Right lobe of liver (tissue), 6 donors: Measurements from ENCODE around the gene C4orf51. TPM values are rescaled to one million over a fixed set of nuclear protein-coding genes. Genes with fewer than 3 reads are reported as not detected.

Experiments
- ATAC-seq, 4 donors: fragments of 200-7000 bp; cut with Tn5 transposase; one replicate each; pipeline ENCODE4 v1.9.1; 2020; ENCODE audit warnings: mild to moderate bottlenecking in 4 of 4, moderate library complexity in 4 of 4
- DNase-seq, 3 donors: peaks; one replicate each; pipeline ENCODE4 v3.0.0-alpha.2; 2020
- H3K27ac ChIP-seq, 3 donors: fragments of 200-600 bp; one replicate each; pipeline ENCODE4 v1.8.0; 2022
- H3K27me3 ChIP-seq, 2 donors: fragments of 200-600 bp; one replicate each; pipeline ENCODE4 v1.8.0; 2022
- H3K36me3 ChIP-seq, 4 donors: fragments of 200-600 bp; sonication (generic) in 1 of 4; one replicate each; pipeline versions ENCODE4 v1.5.1 to v1.8.0; 2017 to 2022; ENCODE audit warnings: control low read depth in 1 of 4
- H3K4me1 ChIP-seq, 4 donors: fragments of 200-600 bp; sonication (generic) in 1 of 4; one replicate each; pipeline versions ENCODE4 v1.5.1 to v1.8.0; 2017 to 2022; ENCODE audit warnings: control low read depth in 1 of 4
- H3K4me3 ChIP-seq, 3 donors: fragments of 200-600 bp; one replicate each; pipeline ENCODE4 v1.8.0; 2022
- H3K9me3 ChIP-seq, 4 donors: fragments of 200-600 bp; sonication (generic) in 1 of 4; one replicate each; pipeline versions ENCODE4 v1.5.1 to v1.8.0; 2017 to 2022; ENCODE audit warnings: control low read depth in 1 of 4
- CTCF ChIP-seq, 4 donors: fragments of 200-600 bp in 3 of 4; fragments of 450-650 bp in 1 of 4; IDR thresholded peaks; one replicate each; pipeline versions ENCODE4 v1.5.1 to v1.8.0; 2016 to 2022; ENCODE audit warnings: antibody characterized with exemption in 4 of 4, mild to moderate bottlenecking in 2 of 4
- POLR2A ChIP-seq: fragments of 450-650 bp; IDR thresholded peaks from one replicate; pipeline ENCODE4 v1.6.1; 2017; ENCODE audit warnings: antibody characterized with exemption, mild to moderate bottlenecking
- WGBS: methylation state at CpG from one replicate; pipeline ENCODE4 v1.1.6; 2018; ENCODE audit warnings: low coverage, low lambda C conversion rate; ENCODE audit not compliant: insufficient coverage; ENCODE audit errors: missing lambda C conversion rate; 5-methylcytosine and 5-hydroxymethylcytosine counted together
- intact Hi-C, 2 donors: fragments of 100-400 bp; cut with DNase I; formaldehyde crosslinking; loops; one replicate each; pipeline versions ENCODE4 v1.11.2 to v1.14.1; 2022
- total RNA-seq, 6 experiments: library from RNA; depleted of rRNA in 2 of 6; stranded (reverse); fragments of >200 nt in 2 of 6; fragmentation: NEBNext Ultra II Directional in 3 of 6; extraction: Animal tissue kit (Norgen Biotek cat#: 25700) in 3 of 6; gene quantifications; one replicate each; pipeline versions ENCODE4 v1.1.0 to v1.2.4, GENCODE V29; 2016 to 2023
- donor health status: DM: no; HTN: yes; CAD: no.
- donor health status: DM: no; HTN: no; CAD: no.
- donor health status: DM: no; HTN: no; CAD: no.
- donor health status: DM: no; HTN: yes; CAD: no.
- donor health status: DM: no; HTN: yes; CAD: no.

C4orf51 gene
- total RNA-seq, 6 experiments from 2014 or later: not detected

GRCh38 chr4:145734576-145735346 is 54.8 kb downstream of the C4orf51 start:
- Histone ChIP-seq H3K9me3 (no peaks in the 10 kb centered on the region), H3K27ac (no peak overlapping the region), H3K36me3 (no peaks in the 10 kb centered on the region), H3K4me1 (peaks cover 0 to 40% (median 23%) of the 10 kb centered on the region in 4 donors), H3K4me3 (no peak overlapping the region), H3K27me3 (no peaks in the 10 kb centered on the region)
- TF ChIP-seq CTCF (IDR thresholded peaks at IDR 0.05) (no peak), POLR2A (no peak)
- ATAC-seq (no peak), DNase-seq (no peak)
- intact Hi-C loops: loop anchor here in 1 of 2 donors (5.0 kb wide), 1 partner anchor 68 kb away; no protein-coding TSS in a partner anchor
- 71% methylated on average over 14 of the region's 14 CpGs for WGBS

- 79% methylated on average over 2 of the region's 2 CpGs for WGBS
- H3K9me3 ChIP-seq: no peaks in the 10 kb centered on the region
- TF ChIP-seq CTCF (IDR thresholded peaks at IDR 0.05): no peak
- TF ChIP-seq POLR2A: no peak
- H3K36me3 ChIP-seq: no peaks in the 10 kb centered on the region
- DNase-seq: no peak
- intact Hi-C loops: no loop called here
- no peak overlapping the region for H3K27ac ChIP-seq
- no peak for ATAC-seq
- H3K4me3 ChIP-seq: no peak overlapping the region
- H3K27me3 ChIP-seq: no peaks in the 10 kb centered on the region
- peaks cover 0 to 38% (median 23%) of the 10 kb centered on the region in 4 donors for H3K4me1 ChIP-seq
Observed at GRCh38 chr4:145735347-145735675, 55.4 kb downstream of the C4orf51 start.

- TF ChIP-seq CTCF (IDR thresholded peaks at IDR 0.05) (no peak), POLR2A (no peak)
- intact Hi-C loops: no loop called here
- H3K36me3 ChIP-seq: no peaks in the 10 kb centered on the region
- no peak overlapping the region for H3K27ac ChIP-seq
- DNase-seq (no peak), ATAC-seq (no peak)
- no peak overlapping the region for H3K4me3 ChIP-seq
- H3K27me3 ChIP-seq: no peaks in the 10 kb centered on the region
- 85% methylated on average over 3 of the region's 4 CpGs for WGBS
- no peaks in the 10 kb centered on the region for H3K9me3 ChIP-seq
- H3K4me1 ChIP-seq: peaks cover 0 to 34% (median 22%) of the 10 kb centered on the region in 4 donors
Observed at GRCh38 chr4:145735827-145736226, 55.9 kb downstream of the C4orf51 start.

- intact Hi-C loops: no loop called here
- TF ChIP-seq CTCF (IDR thresholded peaks at IDR 0.05): no peak
- no peak for TF ChIP-seq POLR2A
- ATAC-seq (peak; percentile 80 to 89 (median 84)), DNase-seq (peak; percentile 57 to 88 (median 82))
- H3K27ac ChIP-seq: no peak overlapping the region
- peaks cover 0 to 30% (median 20%) of the 10 kb centered on the region in 4 donors for H3K4me1 ChIP-seq
- H3K9me3 ChIP-seq: no peaks in the 10 kb centered on the region
- no peaks in the 10 kb centered on the region for H3K36me3 ChIP-seq
- H3K4me3 ChIP-seq: no peak overlapping the region
- 35% methylated on average over 4 of the region's 9 CpGs for WGBS
- no peaks in the 10 kb centered on the region for H3K27me3 ChIP-seq
Observed at GRCh38 chr4:145736241-145736831, 56.4 kb downstream of the C4orf51 start.
